ENCODE results near the gene CALM3. TPM values are rescaled to one million over a fixed set of nuclear protein-coding genes. Genes with fewer than 3 reads are reported as not detected.

CALM3 gene
- polyA plus RNA-seq, 3 donors, result 165 to 240 (median 177) TPM

DNA sequence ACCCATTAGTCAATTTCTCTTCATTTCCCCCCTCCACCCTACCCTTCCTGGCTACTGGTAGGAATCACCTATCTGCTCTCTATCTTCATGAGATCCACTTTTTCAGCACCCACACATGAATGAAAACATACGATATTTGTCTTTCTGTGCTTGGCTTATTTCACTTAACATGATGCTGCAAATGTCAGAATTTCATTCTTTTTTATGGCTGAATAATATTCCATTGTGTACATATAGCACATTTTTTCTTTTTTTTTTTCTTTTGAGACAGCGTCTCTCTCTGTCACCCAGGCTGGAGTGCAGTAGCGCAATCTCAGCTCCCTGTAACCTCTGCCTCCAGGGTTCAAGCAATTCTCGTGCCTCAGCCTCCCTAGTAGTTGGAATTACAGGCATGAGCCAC lies 9.9 kb upstream of the CALM3 start:
- Mint-ChIP-seq H3K4me3 (no peak overlapping the region), H3K36me3 (no peaks in the 10 kb centered on the region), H3K4me1 (peaks cover 7% of the 10 kb centered on the region), H3K27ac (no peak overlapping the region), H3K9me3 (peaks cover 0 to 6% (median 0%) of the 10 kb centered on the region in 7 donors), H3K27me3 (ENCODE audit: low read depth in 3 of 3) (peaks cover 3 to 4% (median 4%) of the 10 kb centered on the region in 3 donors)
- Histone ChIP-seq H3K36me3 (replicated peaks in 1 of 2; ENCODE audit: control insufficient read depth in 1 of 2, insufficient read depth in 2 of 2, low read length in 2 of 2) (no peaks in the 10 kb centered on the region), H3K9me3 (replicated peaks in 1 of 2; ENCODE audit: control insufficient read depth in 1 of 2, insufficient read depth in 1 of 2, low read length in 2 of 2) (no peaks in the 10 kb centered on the region), H3K27me3 (ENCODE audit: control insufficient read depth in 2 of 2, insufficient read depth in 2 of 2, low read length in 2 of 2) (no peaks in the 10 kb centered on the region), H2AFZ (ENCODE audit: insufficient read depth, low read depth, low read length, poor library complexity, severe bottlenecking) (no peak overlapping the region), H4K20me1 (ENCODE audit: insufficient read depth, low read length) (no peaks in the 10 kb centered on the region), H3K4me3 (replicated peaks in 1 of 3; ENCODE audit: low read depth in 2 of 3, low read length in 3 of 3) (no peak overlapping the region), H3K4me1 (ENCODE audit: control insufficient read depth in 1 of 2, insufficient read depth in 2 of 2, low read length in 2 of 2) (no peaks in the 10 kb centered on the region), H3K9ac (ENCODE audit: insufficient read depth, low read length, poor library complexity, severe bottlenecking) (no peak overlapping the region), H3K4me2 (replicated peaks; ENCODE audit: extremely low read depth, low read length, poor library complexity, severe bottlenecking) (no peak overlapping the region), H3K27ac (ENCODE audit: low read depth in 1 of 2, low read length in 2 of 2) (no peak overlapping the region), H3K79me2 (ENCODE audit: insufficient read depth, low read length) (no peaks in the 10 kb centered on the region)
- no peak for TF ChIP-seq CTCF (IDR thresholded peaks at IDR 0.05)
- 100% methylated on average over 3 of the region's 4 CpGs for WGBS (ENCODE audit: insufficient coverage)
- no peak for DNase-seq
- intact Hi-C loops (cut with micrococcal nuclease), result no loop called here

DNA sequence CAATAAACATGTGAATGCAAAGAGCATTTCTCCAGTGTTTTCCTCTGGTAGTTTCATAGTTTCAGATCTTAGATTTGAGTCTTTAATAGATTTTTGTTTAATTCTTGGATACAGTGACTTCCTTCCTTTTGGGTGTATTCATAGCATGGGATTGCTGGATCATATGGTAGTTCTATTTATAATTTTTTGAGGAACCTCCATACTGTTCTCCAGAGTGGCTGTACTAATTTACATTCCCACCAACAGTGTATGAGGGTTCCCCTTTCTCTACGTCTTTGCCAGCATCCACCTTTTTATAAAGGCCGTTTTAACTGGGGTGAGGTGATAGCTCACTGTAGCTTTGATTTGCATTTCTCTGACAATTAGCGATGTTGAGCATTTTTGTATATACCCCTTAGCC lies 9.3 kb upstream of the CALM3 start:
- TF ChIP-seq CTCF (IDR thresholded peaks at IDR 0.05), result no peak
- Histone ChIP-seq H3K9ac (ENCODE audit: insufficient read depth, low read length, poor library complexity, severe bottlenecking) (no peak overlapping the region), H3K27ac (ENCODE audit: low read depth in 1 of 2, low read length in 2 of 2) (no peak overlapping the region), H3K36me3 (replicated peaks in 1 of 2; ENCODE audit: control insufficient read depth in 1 of 2, insufficient read depth in 2 of 2, low read length in 2 of 2) (no peaks in the 10 kb centered on the region), H3K4me2 (replicated peaks; ENCODE audit: extremely low read depth, low read length, poor library complexity, severe bottlenecking) (no peak overlapping the region), H3K27me3 (ENCODE audit: control insufficient read depth in 2 of 2, insufficient read depth in 2 of 2, low read length in 2 of 2) (no peaks in the 10 kb centered on the region), H4K20me1 (ENCODE audit: insufficient read depth, low read length) (no peaks in the 10 kb centered on the region), H3K4me3 (replicated peaks in 1 of 3; ENCODE audit: low read depth in 2 of 3, low read length in 3 of 3) (no peak overlapping the region), H3K9me3 (replicated peaks in 1 of 2; ENCODE audit: control insufficient read depth in 1 of 2, insufficient read depth in 1 of 2, low read length in 2 of 2) (no peaks in the 10 kb centered on the region), H2AFZ (ENCODE audit: insufficient read depth, low read depth, low read length, poor library complexity, severe bottlenecking) (no peak overlapping the region), H3K4me1 (ENCODE audit: control insufficient read depth in 1 of 2, insufficient read depth in 2 of 2, low read length in 2 of 2) (no peaks in the 10 kb centered on the region), H3K79me2 (ENCODE audit: insufficient read depth, low read length) (no peaks in the 10 kb centered on the region)
- no CpG with 5 or more reads among the region's 3 CpGs for WGBS (ENCODE audit: insufficient coverage)
- Mint-ChIP-seq H3K36me3 (no peaks in the 10 kb centered on the region), H3K27ac (no peak overlapping the region), H3K4me3 (no peak overlapping the region), H3K4me1 (peaks cover 7% of the 10 kb centered on the region), H3K27me3 (ENCODE audit: low read depth in 3 of 3) (peaks cover 3 to 4% (median 4%) of the 10 kb centered on the region in 3 donors), H3K9me3 (peaks cover 0 to 6% (median 0%) of the 10 kb centered on the region in 7 donors)
- no peak for DNase-seq
- intact Hi-C loops (cut with micrococcal nuclease), result no loop called here

Data from CD14-positive monocyte (primary cell).